ENCODE results near the gene RIN3.
A peak's percentile ranks its signal among the peaks of the same experiment; 100 is the strongest.

The RIN3 gene

DNA sequence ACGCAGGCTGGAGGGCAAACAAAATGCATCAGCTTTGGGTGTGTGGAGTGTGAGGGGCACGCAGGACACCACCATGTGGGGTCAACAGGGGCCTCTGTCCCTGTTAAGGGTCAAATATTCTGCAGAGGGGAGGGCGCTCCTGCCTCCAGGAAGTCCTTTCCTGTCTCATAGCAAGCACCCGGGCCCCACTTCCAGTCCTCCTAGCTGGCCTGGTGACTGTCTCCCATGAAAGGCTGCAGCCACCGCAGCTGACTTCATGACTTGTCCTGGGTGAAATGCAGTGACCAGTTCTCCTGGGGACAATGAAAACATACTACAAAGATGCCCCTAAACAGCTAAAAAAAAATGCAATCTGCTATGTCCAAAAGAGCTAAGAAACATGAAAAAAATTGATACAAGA lies 181.2 kb downstream of the RIN3 start:
- no peak for DNase-seq

DNA sequence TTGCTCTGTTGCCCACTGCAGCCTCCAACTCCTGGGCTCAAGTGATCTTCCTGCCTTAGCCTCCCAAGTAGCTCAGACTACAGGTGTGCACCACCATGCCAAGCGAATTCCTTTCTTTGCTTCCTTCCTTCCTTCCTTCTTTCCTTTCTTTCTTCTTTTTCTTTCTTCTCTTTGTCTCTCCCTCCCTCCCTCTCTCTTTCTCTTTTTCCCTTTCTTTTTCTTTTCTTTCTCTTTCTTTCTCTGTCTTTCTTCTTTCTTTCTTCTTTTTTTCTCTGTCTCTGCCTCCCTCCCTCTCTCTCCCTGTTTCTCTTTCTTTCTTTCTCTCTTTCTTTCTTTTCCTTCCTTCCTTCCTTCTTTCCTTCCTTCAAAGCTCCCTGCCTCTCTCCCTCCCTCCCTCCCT lies 182.0 kb downstream of the RIN3 start:
- DNase-seq: no peak

DNA sequence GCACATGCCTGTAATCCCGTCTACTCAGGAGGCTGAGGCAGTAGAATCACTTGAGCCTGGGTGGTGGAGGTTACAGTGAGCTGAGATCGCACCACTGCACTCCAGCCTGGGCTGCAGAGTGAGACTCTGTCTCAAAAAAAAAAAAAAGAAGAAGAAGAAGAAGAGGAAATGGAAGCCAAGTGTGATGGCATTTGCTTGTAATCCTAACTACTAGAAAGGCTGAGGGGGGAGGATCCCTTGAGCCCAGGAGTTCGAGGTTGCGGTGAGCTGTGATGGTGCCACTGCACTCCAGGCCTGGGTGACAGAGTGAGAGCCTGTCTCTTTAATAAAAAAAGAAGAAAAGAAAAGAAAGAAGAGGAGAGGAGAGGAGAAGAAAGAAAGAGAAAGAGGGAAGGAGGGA lies 182.8 kb downstream of the RIN3 start:
- no peak for DNase-seq

DNA sequence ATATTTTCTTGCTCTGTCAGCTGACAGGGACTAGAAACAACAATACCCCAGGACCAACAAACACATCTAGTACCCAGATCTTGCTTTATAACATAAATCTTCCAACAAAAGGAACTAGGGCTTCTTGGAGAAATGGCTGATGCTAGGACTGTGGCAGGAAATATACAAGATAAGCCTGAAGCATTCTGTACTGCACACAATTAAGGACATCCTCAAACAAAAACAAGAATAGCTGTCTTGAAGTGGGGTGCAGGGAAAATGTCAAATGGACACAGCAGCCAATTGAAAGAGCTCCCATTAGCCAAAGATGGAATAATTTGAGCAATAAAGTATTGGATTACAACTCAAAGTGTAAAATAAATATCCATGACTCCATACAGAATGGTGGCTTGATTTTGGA lies 184.8 kb downstream of the RIN3 start:
- DNase-seq: no peak

DNA sequence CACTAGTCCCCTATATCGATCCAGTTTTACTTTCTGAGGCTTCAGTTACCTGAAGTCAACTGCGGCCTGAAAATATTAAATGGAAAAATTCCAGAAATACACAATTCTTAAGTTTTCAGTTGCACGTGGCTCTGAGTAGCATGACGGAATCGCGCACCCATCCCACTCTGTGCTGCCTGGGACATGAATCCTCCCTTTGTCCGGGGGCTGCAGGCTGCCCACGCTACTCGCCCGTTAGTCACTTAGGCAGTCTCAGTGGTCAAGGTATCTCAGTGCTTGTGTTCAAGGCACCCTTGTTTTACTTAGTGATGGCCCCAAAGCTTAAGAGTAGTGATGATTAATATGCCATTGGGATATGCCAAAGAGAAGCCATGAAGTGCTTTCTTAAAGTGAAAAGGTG lies 188.2 kb downstream of the RIN3 start:
- DNase-seq: no peak

DNA sequence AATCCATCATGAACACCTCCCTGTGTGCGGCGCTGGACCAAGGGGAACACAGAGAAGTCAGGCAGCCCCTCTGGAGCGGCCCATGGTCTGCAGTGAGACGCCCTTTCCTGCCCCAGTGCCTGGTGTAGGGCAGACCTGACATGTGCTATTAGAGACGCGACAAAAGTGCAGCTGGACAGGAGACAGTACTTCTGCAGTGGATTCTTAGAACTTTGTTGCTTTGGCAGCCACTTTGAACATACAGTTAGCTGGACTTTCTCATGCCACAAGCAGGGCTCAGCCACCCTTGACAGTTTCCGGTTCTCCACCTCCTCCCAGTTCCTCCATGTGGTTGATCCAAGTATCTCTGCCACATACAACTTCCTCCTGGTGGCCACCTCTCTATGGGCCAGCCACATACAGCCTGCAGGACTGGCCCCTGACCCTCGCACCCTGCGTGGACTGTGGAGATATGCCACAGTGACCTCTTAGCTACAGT lies 188.9 kb downstream of the RIN3 start:
- no peak for DNase-seq

DNA sequence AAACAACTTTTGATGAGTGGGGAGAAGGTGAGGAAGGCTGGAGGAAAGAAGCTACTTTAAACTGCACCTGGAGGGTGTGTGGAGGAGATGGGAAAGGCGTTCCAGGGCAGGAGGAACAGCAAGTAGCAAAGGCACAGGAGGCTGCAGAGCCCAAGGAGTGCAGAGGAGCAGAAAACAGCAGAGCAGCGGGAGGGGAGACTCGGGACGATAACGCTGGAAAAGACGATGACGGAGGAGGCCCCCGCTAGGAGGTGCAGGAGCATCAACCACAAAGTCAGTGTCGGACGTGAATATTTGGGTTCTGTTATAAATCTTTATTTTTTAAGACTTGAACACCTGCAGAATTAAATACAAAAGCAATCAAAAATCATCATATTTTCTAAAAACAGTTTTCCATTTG lies 189.9 kb downstream of the RIN3 start:
- no peak for DNase-seq

DNA sequence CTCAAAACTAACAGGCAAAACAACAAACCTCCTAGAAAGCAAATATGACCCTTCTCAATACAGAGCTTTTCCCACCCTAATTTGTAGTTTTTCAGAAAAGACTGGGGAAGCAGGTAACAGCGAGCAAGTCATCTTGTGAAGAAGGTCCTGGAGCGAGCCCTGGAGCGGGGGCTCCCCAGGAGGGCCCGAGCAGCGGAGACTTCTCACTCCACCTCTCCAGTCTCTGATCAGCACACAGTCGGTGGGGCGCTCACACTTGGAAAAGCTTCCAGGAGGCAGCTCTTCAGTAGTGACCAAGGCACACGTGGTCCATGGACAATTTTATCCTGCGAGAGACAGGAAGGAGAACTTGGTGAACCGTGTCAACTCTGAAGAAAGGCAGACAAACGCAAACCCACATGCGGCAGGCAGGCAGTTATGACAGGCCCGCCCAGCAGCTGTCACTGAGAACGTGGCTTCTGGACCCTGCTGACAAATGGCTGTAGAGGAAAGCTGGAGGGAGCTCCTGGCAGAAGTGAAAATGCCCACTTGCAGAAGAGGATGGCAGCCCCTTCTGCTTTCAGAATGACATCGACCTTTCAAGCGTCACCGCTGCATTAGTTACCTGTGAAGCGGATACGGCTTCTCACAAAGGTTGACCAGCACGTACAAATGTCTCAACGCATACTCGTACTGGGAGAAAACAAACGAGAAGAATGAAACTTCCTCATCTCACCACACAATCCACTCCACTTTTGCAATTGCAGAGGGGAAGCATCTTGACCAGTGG lies 190.6 kb downstream of the RIN3 start:
- no peak for DNase-seq

DNA sequence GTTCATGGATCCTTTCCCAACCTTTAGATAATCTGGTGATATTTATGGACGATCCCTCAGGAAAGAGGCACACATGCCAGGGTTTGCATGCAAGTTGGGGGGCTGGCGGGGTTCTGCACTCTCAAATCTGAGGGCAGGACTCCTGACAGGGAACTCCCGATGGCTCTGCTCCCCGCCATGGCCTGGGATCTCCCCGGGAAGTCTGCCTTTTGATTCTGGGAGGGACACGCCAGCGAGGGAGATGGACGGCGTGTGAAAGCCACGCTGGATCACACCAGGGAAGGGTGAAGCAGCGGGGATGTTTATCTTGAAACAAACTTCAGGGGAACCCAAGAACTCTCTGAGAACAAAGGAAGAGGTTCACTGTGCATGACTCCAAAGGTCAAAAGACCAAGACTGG lies 191.2 kb downstream of the RIN3 start:
- DNase-seq: no peak

DNA sequence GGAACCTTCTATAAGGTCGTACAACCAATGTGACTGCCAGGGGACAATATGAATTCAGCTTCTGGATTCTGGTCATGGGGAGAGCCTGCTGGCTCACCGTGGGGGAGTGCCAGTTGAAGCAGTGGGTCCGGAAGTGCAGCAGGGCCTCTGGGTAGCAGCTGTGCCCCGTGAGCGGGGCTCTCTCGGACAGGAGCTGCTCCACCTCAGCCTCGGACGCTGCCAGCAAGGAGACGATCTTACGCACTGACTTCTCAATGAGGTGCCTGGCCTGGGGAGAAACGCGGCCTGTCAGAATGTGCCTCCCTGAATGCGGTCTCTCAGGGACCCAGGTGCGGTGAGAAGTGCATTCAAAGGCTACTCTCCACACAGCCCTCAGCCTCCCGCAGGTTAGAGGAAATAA lies 192.8 kb downstream of the RIN3 start:
- DNase-seq: no peak

DNA sequence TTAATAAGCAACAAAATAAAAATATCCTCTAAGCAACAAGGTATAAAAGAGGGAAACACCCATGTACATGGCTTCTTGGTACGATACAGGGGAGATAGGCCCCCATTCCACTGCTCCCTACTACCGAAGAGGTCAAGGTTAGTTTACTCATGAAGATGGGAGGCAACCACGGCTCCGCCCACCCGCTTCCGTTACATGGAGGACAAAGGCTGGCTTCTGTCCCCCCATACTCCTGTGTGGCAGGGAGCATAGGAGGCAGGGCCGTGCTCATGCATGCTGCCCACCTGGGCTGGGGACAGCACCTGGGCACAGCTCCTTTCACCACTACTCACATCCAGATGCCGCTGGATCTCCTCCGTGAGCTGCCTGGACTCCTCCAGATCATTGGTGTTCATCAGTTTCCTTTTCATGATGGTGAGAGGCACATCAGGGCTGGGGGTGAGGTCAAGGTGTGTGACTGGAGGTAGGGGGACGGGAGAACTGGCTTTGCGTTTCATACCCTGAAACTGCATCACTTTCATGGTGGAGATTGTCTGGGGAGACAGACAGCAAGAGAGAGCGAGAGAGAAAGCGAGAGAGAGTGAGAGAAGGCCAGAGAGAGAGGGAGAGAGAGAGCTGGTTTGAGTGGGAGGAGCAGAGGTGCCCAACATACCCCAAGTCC lies 195.9 kb downstream of the RIN3 start:
- no peak for DNase-seq

DNA sequence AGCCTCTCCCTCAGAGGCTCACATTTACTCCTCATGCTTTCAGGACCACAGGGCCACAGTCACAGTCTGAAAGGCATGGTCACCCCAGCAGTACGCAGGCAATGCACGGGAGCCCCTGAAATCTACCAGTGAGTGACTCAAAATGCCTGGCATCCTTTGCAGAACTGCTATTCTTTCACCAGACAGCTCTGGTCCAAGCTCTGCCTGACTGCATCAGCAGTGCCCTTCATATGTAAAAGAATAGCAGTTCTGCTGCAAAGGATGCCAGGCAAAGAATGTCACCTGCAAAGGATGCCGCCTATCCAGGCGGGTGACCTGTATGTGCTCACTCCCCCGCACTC lies 196.4 kb downstream of the RIN3 start:
- DNase-seq: no peak

DNA sequence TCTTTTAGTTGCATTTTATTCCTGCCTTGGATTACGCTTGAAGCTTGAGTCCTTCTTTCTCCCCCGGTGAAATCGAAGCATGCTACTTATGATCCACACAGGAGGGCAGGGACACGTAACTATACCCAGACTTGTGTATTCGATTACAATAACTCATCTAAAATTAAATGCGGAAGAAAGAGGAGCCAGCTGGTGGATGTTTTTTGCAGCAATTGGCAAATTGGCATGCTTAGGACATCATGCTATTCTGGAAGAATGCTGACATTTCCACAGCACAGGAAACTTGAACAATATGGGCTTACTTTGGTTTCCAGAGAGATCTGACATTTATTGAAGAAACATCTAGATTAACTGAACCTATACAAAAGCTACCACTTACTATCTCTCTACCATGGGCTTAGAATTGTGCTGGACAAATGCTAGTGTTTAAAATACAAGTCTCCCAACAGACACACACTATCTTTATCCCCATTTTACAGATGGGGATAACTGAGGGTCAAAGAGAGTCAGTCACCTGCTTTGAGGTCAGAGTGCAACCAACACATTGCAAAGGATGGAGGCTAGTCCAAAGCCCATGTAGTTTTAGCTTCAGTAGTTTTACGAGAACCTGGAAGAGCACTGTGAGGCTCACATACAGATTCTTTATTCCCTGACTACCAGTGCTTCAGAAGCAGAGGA lies 198.5 kb downstream of the RIN3 start:
- no peak for DNase-seq

DNA sequence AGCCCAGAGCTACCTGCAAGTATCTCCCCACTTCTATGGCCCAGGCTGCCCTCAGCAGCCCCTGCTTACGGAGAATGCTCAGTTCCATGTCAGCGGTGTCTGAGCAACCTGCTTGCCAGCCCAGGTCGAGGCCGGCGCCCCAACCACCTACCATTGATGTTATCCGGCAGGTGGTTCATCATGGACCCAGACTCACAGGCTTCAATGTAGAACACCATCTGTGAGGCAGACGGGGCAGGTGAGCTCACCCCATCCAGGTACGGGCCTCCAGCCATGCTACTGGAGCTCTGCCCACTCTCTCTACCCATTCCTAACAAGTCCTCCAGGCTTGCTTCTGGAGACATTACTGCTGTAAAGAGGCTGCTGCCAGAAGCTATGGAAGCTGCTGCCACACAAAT lies 199.1 kb downstream of the RIN3 start:
- no peak for DNase-seq

DNA sequence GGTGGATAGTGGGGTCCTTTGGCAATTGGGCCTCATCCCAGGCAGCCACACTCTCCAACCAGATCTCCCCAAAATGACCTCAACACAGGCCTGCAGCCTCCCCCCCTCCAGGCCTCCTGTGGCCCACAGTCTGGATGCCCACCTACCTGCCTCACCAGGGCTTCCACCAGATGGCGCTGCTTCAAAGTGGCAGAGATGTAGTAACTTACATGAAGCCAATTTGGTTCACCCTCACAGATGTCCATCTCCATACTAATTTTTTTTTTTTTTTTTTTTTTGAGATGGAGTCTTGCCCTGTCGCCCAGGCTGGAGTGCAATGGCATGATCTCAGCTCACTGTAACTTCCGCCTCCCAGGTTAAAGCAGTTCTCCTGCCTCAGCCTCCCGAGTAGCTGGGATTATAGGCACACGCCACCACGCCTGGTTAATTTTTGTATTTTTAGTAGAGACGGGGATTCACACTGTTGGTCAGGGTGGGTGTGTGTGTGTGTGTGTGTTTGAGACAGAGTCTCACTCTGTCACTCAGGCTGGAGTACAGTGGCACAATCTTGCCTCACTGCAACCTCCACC lies 201.2 kb downstream of the RIN3 start:
- peak; percentile 74 for DNase-seq

DNA sequence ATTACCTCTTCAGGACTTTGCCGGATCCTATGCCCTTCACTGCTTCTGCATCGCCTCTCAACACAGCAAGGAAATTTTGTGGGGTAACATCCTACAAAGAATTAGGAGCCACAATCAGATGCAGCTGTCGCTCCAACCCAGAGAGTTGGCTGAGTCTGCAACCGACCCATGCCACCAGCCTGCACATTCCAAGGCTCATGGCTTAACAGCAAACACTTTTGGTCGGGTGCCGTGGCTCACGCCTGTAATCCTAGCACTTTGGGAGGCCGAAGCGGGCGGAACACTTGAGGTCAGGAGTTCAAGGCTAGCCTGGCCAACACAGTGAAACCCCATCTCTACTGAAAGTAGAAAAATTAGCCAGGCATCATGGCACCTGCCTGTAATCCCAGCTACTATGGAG lies 202.6 kb downstream of the RIN3 start:
- no peak for DNase-seq

DNA sequence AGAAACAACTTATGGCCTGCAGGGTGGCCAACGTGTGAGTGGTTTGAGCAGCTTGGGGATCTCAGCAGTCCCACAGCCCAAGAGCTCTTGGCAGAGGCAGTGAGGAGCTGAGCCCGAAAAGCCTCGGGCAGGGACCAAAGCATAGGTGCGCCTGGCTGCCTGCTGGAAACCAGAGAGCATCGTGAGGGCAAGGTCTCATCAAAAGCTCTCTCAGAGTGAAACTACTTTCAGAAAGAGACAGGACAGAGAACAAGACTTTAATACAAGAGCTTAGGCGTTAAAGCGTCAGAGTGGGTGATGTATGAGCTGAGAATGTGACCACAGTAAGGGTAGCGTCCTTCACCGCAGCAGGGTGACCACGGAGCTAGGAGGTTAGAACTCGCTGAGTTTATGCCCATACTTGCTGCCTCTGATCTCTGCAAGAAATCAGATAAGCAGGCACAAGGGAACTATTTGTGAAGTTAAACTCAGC lies 204.0 kb downstream of the RIN3 start:
- no peak for DNase-seq

DNA sequence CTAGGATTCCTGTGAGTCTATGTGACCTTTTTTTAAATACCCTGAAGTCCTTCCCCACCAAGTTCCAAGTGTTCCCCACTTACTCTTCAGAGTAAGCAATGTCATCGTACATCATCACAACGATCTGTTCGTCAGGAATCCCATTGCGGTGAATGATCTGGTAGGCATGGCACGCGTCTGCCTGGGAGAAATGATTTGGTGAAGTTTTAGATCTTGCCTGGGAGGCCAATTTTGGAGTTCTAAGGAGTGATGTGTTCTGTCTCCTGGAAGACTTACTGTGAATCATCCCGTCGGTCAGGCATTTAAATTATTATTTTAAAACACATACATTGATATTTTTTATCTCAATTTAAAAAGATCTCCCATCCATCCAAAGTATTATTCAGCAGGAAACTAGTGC lies 205.1 kb downstream of the RIN3 start:
- no peak for DNase-seq

DNA sequence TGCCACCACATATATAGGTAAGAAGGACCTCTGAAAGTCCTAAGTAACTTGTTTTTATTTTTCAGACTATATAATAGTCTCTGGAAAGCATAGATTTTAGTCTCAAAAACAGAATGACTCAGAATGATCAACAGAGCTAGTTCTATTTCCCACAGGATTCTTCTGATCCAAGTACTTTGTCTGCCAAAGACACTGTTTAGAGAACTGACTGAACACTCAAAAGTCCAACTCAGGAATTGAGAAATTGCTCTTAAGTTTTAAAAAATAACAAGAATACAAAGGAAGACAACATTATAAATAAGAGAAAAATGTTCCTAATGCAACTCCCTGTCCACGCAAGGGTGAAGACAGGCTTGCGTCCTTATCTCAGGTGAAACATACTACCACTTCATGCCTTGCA lies 205.8 kb downstream of the RIN3 start:
- DNase-seq: no peak

DNA sequence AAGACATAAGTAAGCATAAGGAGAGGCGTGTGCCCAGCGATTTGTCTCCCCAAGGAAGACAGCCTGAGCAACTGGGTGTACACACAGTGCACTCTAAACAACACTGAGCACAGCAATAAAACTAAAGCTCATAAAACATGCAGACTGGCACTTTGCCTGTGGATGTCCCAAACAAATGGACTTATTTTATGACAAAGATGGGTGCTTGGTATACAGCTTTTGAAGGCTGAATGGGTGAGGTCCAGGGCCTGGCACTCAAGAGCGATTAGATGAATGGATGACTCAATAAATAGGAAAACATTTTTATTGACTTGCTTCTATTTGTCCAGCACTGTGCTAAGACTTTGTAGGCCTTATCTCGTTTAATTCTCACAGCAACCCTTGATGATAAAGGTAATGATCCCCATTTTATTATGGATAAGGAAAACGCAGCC lies 206.3 kb downstream of the RIN3 start:
- no peak for DNase-seq

DNA sequence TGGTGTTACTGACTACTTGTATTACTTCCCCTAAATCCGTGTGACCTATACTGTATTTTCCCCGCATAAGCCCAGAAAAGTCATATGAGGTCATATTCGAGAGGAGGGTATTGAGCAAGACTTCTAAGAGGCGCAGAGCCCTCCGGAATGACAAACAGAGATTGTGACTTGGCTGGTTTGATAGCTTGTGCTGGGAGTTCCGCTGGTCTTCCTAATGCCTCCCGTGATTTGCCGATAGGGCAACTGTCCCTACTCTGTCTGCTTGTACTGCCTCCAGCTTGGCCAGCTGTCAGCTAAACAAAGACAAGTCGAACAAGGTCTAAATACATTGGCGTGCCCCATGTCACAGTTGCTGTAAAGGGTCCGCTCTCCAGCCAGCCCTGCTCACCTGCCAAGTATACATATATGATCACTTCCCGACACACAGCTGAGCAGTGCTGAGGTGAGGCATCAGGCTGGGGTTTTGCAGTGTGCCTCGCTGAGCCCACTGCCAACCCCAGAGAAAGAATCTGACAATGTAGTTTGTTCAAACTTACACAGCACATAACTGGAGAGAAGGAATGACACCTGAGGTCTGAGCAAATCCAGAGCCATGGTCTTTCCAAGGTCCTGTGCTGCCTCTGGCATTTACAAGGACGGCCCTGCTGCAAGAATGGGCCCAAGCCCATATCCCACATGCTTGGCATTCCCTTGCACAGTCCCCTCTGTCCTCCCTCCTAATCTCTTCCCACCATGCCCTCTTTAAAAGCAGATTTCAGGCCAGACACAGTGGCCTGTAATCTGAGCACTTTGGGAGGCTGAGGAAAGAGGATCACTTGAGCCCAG lies 211.1 kb downstream of the RIN3 start:
- DNase-seq: no peak

DNA sequence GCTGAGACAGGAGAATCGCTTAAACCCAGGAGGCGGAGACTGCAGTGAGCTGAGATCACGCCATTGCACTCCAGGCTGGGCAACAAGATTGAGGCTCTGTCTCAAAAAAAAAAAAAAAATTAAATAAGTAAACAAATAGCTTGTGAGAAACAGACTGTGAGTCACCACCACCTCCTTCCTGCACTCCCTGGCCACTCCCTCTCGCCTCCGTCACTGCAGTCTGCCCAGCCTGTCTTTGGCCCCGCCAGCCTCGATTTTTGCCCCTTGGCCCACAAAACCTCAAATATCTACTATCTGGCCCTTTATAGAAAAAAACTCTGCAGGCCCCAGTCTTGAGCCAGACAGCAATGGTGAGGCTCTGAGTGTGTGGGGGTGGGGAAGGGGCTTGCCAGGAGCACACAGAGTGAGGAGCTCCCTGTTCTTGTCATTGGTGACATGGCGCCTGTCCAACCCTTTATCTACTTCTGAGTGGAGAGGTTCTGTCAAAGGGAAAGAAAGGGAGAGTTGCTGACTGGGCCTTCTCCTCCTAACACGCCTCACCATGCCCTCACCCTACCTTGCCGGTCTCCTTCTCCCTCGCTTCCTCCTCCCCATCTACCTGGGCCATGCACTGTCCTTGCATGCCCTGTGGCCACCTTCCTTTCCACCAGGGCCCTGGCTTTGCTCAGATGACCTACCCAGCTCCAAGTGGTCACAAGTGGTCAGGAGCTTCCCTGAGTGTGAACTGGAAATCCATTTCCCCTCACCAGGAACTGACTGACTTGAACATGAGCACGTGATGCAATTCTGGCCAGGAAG lies 212.8 kb downstream of the RIN3 start:
- DNase-seq: peak; percentile 46

Data from stimulated activated naive CD4-positive, alpha-beta T cell treated with Interleukin-2 at 50 U/mL for 16 hours (primary cell).